ENCODE measurements around the gene NXNL2.

NXNL2 gene

GRCh38 chr9:88579050-88579715, 44.2 kb downstream of the NXNL2 start:
- no peak for DNase-seq

DNA sequence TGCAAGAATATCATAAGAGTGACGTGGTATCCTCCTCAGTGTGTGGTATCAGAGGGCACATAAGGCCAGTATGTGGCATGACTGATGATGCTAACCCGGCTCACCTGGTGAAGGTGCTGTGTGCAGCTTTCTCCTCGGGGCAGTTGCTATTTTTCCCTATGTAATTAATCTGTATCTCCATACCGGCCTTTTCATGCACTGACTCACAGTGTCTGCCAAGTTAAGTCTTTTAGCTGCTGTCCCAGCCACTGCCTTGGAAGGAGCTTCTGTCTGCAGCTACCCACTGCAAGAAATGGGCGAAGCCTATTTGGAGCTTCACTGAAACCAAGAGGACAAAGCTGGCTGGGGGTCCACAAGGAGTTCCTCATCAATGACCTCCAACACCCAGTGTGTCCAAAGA, 46.0 kb downstream of the NXNL2 start:
- DNase-seq: no peak

DNA sequence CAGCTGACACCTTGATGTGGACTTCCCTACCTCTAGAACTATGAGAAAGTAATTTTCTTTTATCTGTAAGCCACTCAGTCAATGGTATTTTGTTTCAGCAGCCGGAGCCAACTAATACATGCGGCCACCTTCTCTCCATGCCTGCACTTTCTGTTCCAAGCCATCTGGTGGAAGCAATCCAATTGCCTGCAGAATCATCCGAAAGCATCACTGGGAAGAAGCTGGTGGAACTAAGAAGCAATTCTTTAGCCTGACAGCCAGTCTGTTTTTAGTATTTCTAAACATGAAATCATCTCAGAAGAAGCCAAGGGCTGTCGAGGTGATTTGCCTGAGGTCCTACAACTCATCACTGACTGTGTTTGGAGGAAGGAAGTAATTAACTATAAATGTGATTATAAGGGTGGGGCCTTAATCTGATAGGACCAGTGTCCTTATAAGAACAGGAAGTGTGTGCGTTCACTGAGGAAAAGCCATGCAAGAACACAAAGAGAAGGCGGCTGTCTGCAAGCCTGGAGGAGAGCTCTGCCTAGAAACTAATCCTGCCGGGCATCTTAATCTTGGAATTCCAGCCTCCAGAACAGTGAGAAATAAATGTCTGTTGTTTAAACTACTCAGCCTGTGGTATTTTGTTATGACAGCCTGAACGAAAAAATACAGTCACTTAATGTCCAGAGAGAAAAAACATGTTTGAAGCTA, 49.1 kb downstream of the NXNL2 start:
- no peak for DNase-seq

- no peak for DNase-seq
These were observed 50.4 kb downstream of the NXNL2 start for GRCh38 chr9:88585426-88585825.

DNA sequence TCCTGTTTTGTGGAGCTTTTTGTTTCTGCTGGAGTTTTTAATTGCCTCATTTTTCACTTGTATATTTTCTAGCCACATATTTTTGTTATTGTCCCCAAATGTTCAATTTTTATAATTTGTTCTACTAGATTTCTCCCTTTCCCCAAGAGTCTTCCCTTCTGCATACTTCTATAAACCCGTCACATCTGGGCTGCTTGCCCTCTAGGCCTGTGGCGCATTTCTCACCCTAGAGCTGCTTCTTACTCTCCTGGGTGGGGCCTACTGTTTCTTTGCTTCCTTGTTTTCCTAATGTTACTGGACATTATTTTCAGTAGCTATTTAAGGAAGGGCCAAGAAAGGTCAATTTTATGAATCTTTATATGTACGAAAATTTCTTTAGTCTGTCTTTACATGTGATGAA, 51.5 kb downstream of the NXNL2 start:
- no peak for DNase-seq

GRCh38 chr9:88587182-88587581, 52.2 kb downstream of the NXNL2 start:
- DNase-seq: no peak

- DNase-seq: no peak
These were observed 53.1 kb downstream of the NXNL2 start for GRCh38 chr9:88587885-88588649.

GRCh38 chr9:88589656-88590055, 54.7 kb downstream of the NXNL2 start:
- no peak for DNase-seq

- DNase-seq: peak in 1 of 2 experiments; percentile 4
These were observed 55.7 kb downstream of the NXNL2 start for GRCh38 chr9:88590558-88591146.

DNA sequence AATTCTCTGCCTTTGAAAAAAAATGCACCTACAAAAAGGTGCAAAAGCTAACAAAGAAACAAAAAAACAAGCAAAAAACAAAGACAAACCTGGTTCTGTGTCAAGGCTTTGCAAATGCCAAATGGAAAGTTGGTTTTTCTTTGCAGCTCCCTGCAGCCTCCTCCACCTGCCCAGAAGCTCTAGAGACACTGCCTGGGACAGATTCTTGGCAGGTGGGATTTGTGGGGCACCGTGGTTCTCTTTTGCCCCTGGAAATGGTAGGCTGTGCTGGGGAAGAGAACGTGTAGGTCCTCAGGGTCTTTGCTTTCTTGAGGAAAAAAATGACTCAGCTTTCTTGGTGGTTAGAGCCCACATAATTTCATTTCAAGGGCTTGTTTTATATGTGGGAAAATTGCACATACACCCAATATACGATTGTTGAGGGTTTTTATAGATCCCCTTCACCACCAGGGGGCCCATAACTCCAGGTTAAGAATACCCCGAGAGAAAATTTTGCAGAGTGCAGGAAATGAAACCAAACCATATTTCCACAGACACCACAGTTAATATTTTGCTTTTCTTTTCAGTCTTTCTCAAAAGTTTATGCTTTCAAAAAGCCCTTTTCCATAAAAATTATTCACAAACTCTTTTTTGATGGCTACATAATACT, 58.7 kb downstream of the NXNL2 start:
- DNase-seq: peak; percentile 38
